Erythroblast (primary cell): ENCODE results near the gene ASMTL.
A peak's percentile ranks its signal among the peaks of the same experiment; 100 is the strongest.

Experiments used
- GATA1 ChIP-seq: IDR thresholded peaks from 2 replicates; pipeline ENCODE4 v1.6.1; 2011; ENCODE audit warnings: low read depth, mild to moderate bottlenecking, control low read depth, low read length, moderate library complexity
- POLR2A ChIP-seq: IDR thresholded peaks from 2 replicates; pipeline ENCODE4 v1.6.1; 2011; ENCODE audit warnings: mild to moderate bottlenecking, low read length

- TF ChIP-seq POLR2A (peak; percentile 52), GATA1 (no peak)
These were observed 15.6 kb upstream of the ASMTL start for GRCh38 chrX:1468250-1468772.
